B cell (primary cell): ENCODE results near the gene CAB39L.

Experiments used
- CTCF ChIP-seq: fragments of 200-600 bp; IDR thresholded peaks from one replicate; pipeline ENCODE4 v1.8.0; 2022; ENCODE audit warnings: antibody characterized with exemption, mild to moderate bottlenecking
- EZH2 ChIP-seq: IDR thresholded peaks from 2 replicates; pipeline ENCODE4 v1.6.1; 2012; ENCODE audit warnings: borderline replicate concordance, low read depth, mild to moderate bottlenecking, moderate library complexity, low read length; ENCODE audit not compliant: insufficient read depth, poor library complexity, severe bottlenecking

- TF ChIP-seq CTCF (no peak), EZH2 (no peak)
Measured at GRCh38 chr13:49410477-49410876, 33.4 kb downstream of the CAB39L start.
